Lower lobe of right lung (tissue), 2 donors: ENCODE measurements around the gene OR2T8. TPM values are rescaled to one million over a fixed set of nuclear protein-coding genes. Genes with fewer than 3 reads are reported as not detected.

ENCODE experiments used
- ATAC-seq, 2 donors: fragments of 200-7000 bp; cut with Tn5 transposase; one replicate each; pipeline ENCODE4 v1.9.1; 2020 to 2022; ENCODE audit warnings: mild to moderate bottlenecking in 2 of 2, moderate library complexity in 2 of 2
- DNase-seq: peaks from one replicate; pipeline ENCODE4 v3.0.0-alpha.2; 2020
- H3K27ac ChIP-seq: fragments of 200-600 bp; one replicate; pipeline ENCODE4 v1.8.0; 2022
- H3K27me3 ChIP-seq: fragments of 200-600 bp; one replicate; pipeline ENCODE4 v1.8.0; 2022; ENCODE audit warnings: low read depth
- H3K36me3 ChIP-seq: fragments of 200-600 bp; one replicate; pipeline ENCODE4 v1.8.0; 2022; ENCODE audit warnings: mild to moderate bottlenecking
- H3K4me1 ChIP-seq: fragments of 200-600 bp; one replicate; pipeline ENCODE4 v1.8.0; 2022
- H3K4me3 ChIP-seq: fragments of 200-600 bp; one replicate; pipeline ENCODE4 v1.8.0; 2022; ENCODE audit warnings: mild to moderate bottlenecking
- H3K9me3 ChIP-seq: fragments of 200-600 bp; one replicate; pipeline ENCODE4 v1.8.0; 2022
- intact Hi-C: fragments of 100-400 bp; cut with DNase I; formaldehyde crosslinking; loops from one replicate; pipeline ENCODE4 v1.11.0; 2022
- total RNA-seq: library from RNA; stranded (reverse); fragmentation: NEBNext Ultra II Directional; extraction: Animal tissue kit (Norgen Biotek cat#: 25700); gene quantifications from one replicate; pipeline ENCODE4 v1.2.1, GENCODE V29; 2021
- TF ChIP-seq, protein P1 (sequence below): fragments of 200-600 bp; IDR thresholded peaks from one replicate; pipeline ENCODE4 v1.8.0; 2022; ENCODE audit warnings: antibody characterized with exemption, mild to moderate bottlenecking
- donor health status: DM: no; HTN: yes; CAD: no; lungs with severe emphysema.

Gene OR2T8
- total RNA-seq, 1 donor from 2014 or later = not detected

GRCh38 chr1:247953408-247953807 lies 33.4 kb downstream of the OR2T8 start:
- TF ChIP-seq, protein P1, sequence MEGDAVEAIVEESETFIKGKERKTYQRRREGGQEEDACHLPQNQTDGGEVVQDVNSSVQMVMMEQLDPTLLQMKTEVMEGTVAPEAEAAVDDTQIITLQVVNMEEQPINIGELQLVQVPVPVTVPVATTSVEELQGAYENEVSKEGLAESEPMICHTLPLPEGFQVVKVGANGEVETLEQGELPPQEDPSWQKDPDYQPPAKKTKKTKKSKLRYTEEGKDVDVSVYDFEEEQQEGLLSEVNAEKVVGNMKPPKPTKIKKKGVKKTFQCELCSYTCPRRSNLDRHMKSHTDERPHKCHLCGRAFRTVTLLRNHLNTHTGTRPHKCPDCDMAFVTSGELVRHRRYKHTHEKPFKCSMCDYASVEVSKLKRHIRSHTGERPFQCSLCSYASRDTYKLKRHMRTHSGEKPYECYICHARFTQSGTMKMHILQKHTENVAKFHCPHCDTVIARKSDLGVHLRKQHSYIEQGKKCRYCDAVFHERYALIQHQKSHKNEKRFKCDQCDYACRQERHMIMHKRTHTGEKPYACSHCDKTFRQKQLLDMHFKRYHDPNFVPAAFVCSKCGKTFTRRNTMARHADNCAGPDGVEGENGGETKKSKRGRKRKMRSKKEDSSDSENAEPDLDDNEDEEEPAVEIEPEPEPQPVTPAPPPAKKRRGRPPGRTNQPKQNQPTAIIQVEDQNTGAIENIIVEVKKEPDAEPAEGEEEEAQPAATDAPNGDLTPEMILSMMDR = no peak
- Histone ChIP-seq H3K36me3 (no peaks in the 10 kb centered on the region), H3K4me3 (no peak overlapping the region), H3K9me3 (no peaks in the 10 kb centered on the region), H3K4me1 (no peaks in the 10 kb centered on the region), H3K27me3 (no peaks in the 10 kb centered on the region), H3K27ac (no peak overlapping the region)
- ATAC-seq (no peak), DNase-seq (no peak)
- intact Hi-C loops = no loop called here

- no peak overlapping the region for H3K4me3 ChIP-seq
- no peaks in the 10 kb centered on the region for H3K27me3 ChIP-seq
- TF ChIP-seq, protein P1 = no peak
- H3K9me3 ChIP-seq = no peaks in the 10 kb centered on the region
- no peak for ATAC-seq
- no peak for DNase-seq
- no peaks in the 10 kb centered on the region for H3K4me1 ChIP-seq
- no peaks in the 10 kb centered on the region for H3K36me3 ChIP-seq
- intact Hi-C loops = no loop called here
- no peak overlapping the region for H3K27ac ChIP-seq
Measured at GRCh38 chr1:247961791-247962190, 41.7 kb downstream of the OR2T8 start.

DNA sequence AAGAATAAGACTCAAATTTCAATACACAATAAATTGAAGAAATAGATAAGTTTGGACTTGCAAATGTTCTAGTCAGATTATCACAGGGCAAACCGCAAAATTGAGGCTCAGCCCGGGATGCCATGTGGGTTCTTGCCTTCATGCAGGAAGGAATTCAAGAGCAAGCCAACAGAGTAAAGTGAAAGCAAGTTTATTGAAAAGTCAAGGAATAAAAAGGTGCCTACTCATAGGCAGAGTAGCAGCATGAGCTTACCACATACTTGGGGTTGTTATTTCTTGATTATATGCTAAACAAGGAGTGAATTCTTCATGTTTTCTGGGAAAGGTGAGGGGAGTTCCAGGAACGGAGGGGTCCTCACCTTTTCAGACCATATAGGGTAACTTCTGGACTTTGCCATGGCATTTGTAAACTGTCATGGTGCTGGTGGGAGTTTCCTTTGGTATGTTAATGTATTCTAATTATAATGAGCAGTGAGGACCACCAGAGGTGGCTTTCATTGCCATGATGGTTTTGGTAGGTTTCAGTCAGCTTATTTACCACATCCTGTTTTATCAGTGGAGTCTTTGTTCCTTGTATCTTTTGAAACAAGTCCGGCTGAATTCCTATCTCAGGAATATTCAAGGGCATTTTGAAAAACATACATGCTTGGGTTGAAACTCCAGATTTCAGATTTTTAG lies 43.0 kb downstream of the OR2T8 start:
- DNase-seq = no peak
- intact Hi-C loops = no loop called here
- Histone ChIP-seq H3K4me1 (no peaks in the 10 kb centered on the region), H3K9me3 (no peaks in the 10 kb centered on the region), H3K27ac (no peak overlapping the region), H3K4me3 (no peak overlapping the region), H3K27me3 (no peaks in the 10 kb centered on the region), H3K36me3 (no peaks in the 10 kb centered on the region)
- TF ChIP-seq, protein P1 = no peak
- no peak for ATAC-seq

GRCh38 chr1:247964933-247965332 lies 44.9 kb downstream of the OR2T8 start, which contains the start of gene OR2AK2:
Gene OR2AK2 (plus strand): TSS chr1:247965233. CDS start chr1:247965377, 144 bp downstream.
- Histone ChIP-seq H3K9me3 (no peaks in the 10 kb centered on the region), H3K4me1 (no peaks in the 10 kb centered on the region), H3K36me3 (no peaks in the 10 kb centered on the region), H3K27ac (no peak within 1 kb of the TSS), H3K27me3 (no peaks in the 10 kb centered on the region), H3K4me3 (no peak within 1 kb of the TSS)
- TF ChIP-seq, protein P1 = no peak
- DNase-seq = no peak
- intact Hi-C loops = no loop called here
- ATAC-seq = no peak

DNA sequence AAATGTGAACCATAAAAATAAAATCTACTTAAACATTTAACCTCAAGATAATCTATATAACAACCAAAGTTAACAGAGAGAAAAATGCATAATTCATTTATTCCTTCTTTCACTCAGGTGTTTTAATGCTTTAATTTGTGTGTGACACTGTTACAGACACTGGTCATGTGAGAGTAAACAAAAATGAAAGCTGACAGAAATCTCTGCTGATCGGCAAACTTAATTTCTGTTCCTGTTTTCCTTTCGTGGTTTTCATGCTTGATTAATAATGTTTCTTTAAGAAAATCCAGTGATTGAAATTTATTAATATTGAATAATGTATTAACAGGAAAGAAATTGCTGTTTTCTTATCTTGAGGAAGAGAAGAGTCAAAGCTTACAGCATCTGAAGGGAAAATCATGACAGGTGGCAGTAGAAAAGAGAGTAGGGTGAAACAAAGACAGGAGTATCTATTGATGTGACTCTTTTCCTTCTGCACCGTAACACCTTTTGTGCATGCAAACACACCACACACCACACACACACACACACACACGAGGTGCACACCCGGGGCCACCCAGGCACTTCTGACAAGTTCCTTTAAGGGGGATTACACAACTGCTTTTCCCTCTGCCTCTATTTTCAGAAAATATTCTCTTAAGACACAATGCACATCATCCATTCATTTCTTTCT lies 46.6 kb downstream of the OR2T8 start:
- TF ChIP-seq, protein P1 = no peak
- Histone ChIP-seq H3K4me1 (no peaks in the 10 kb centered on the region), H3K27ac (no peak overlapping the region), H3K9me3 (no peaks in the 10 kb centered on the region), H3K27me3 (no peaks in the 10 kb centered on the region), H3K4me3 (no peak overlapping the region), H3K36me3 (no peaks in the 10 kb centered on the region)
- DNase-seq (no peak), ATAC-seq (no peak)
- intact Hi-C loops = no loop called here

Other genes with a start within 250 kb of the OR2T8 start
- gene OR13G1, start 240.5 kb upstream of the OR2T8 start, total RNA-seq = not detected
- gene OR6F1, start 203.6 kb upstream of the OR2T8 start, total RNA-seq = not detected
- not detected for gene OR14K1, start 181.6 kb upstream of the OR2T8 start, total RNA-seq
- not detected for gene OR14A2, start 172.1 kb upstream of the OR2T8 start, total RNA-seq
- gene OR1C1, start 159.7 kb upstream of the OR2T8 start, total RNA-seq = not detected
- not detected for gene OR14A16, start 96.1 kb upstream of the OR2T8 start, total RNA-seq
- gene OR11L1, start 78.4 kb upstream of the OR2T8 start, total RNA-seq = not detected
- gene TRIM58, start 63.1 kb upstream of the OR2T8 start, total RNA-seq = 4.0 TPM
- 1.2 TPM for gene OR2W3, start 24.7 kb upstream of the OR2T8 start, total RNA-seq
- not detected for gene OR2AJ1, start 4.6 kb downstream of the OR2T8 start, total RNA-seq
- gene OR2L8, start 28.6 kb downstream of the OR2T8 start, total RNA-seq = not detected
- gene OR2AK2, start 45.0 kb downstream of the OR2T8 start, total RNA-seq = not detected
- not detected for gene OR2L5, start 93.4 kb downstream of the OR2T8 start, total RNA-seq
- not detected for gene OR2L2, start 109.8 kb downstream of the OR2T8 start, total RNA-seq
- gene OR2L3, start 126.6 kb downstream of the OR2T8 start, total RNA-seq = not detected
- gene OR2L13, start 174.9 kb downstream of the OR2T8 start, total RNA-seq = not detected
- gene OR2M5, start 224.9 kb downstream of the OR2T8 start, total RNA-seq = not detected